Measurements from ENCODE around the gene POU2AF1. TPM values are rescaled to one million over a fixed set of nuclear protein-coding genes. Genes with fewer than 3 reads are reported as not detected.

POU2AF1 gene
- total RNA-seq, 1 donor from 2014 or later = 0.11 TPM

DNA sequence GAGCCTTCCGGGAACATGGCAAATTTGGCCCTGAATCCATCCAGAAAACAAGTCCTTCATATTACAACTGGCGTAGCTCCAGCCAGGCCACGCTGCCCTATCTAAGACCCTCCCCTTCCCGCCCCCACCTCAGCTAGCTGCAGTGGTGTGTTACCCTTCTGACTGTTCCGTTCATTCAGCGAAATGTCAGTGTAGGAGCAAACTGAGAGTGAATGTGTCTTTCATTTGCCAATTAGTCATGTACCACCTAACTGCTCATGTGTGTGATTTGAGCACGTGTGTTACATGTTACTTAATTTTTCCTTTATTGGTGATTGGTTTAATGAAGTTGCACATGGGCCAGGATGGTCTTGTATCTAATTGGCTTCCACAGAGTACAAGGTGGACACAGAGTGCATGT lies 34.8 kb upstream of the POU2AF1 start:
- no peak for DNase-seq (ENCODE audit: low spot score in 2 of 2)
- no peaks in the 10 kb centered on the region for H3K9me3 ChIP-seq
- H3K36me3 ChIP-seq = no peaks in the 10 kb centered on the region
- TF ChIP-seq, protein P1, sequence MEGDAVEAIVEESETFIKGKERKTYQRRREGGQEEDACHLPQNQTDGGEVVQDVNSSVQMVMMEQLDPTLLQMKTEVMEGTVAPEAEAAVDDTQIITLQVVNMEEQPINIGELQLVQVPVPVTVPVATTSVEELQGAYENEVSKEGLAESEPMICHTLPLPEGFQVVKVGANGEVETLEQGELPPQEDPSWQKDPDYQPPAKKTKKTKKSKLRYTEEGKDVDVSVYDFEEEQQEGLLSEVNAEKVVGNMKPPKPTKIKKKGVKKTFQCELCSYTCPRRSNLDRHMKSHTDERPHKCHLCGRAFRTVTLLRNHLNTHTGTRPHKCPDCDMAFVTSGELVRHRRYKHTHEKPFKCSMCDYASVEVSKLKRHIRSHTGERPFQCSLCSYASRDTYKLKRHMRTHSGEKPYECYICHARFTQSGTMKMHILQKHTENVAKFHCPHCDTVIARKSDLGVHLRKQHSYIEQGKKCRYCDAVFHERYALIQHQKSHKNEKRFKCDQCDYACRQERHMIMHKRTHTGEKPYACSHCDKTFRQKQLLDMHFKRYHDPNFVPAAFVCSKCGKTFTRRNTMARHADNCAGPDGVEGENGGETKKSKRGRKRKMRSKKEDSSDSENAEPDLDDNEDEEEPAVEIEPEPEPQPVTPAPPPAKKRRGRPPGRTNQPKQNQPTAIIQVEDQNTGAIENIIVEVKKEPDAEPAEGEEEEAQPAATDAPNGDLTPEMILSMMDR (IDR thresholded peaks at IDR 0.05) = no peak
- H3K4me1 ChIP-seq = peaks cover 2 to 13% of the 10 kb centered on the region in 2 donors
- intact Hi-C loops (cut with DNase I) = no loop called here
- no peak overlapping the region for H3K27ac ChIP-seq
- H3K27me3 ChIP-seq = no peaks in the 10 kb centered on the region
- H3K4me3 ChIP-seq = no peak overlapping the region

DNA sequence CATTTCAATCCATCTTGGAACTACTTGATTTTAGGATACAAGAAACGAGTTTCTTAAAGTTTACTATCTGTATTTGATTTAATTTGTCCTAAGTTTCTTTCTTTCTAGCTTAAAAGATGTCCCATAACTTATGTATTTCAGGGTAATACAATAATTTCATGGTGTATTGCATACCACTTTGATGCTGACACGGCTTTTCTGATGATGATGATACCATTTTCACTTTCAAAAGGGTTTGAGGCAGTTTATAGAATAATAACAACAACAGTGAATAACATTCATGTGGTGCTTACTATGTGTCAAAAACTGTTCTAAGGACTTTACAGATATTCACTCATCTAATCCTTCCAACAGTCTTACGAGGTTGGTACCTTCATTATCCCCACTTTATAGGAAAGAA lies 33.2 kb upstream of the POU2AF1 start:
- H3K4me1 ChIP-seq = no peaks in the 10 kb centered on the region
- no peaks in the 10 kb centered on the region for H3K9me3 ChIP-seq
- H3K4me3 ChIP-seq = no peak overlapping the region
- intact Hi-C loops (cut with DNase I) = no loop called here
- TF ChIP-seq, protein P1 (IDR thresholded peaks at IDR 0.05) = no peak
- no peak overlapping the region for H3K27ac ChIP-seq
- H3K27me3 ChIP-seq = no peaks in the 10 kb centered on the region
- no peaks in the 10 kb centered on the region for H3K36me3 ChIP-seq
- DNase-seq (ENCODE audit: low spot score in 2 of 2) = no peak

GRCh38 chr11:111411456-111411855 lies 32.4 kb upstream of the POU2AF1 start:
- H3K36me3 ChIP-seq = no peaks in the 10 kb centered on the region
- intact Hi-C loops (cut with DNase I) = no loop called here
- no peak overlapping the region for H3K27ac ChIP-seq
- no peaks in the 10 kb centered on the region for H3K27me3 ChIP-seq
- TF ChIP-seq, protein P1 (IDR thresholded peaks at IDR 0.05) = no peak
- no peak for DNase-seq (ENCODE audit: low spot score in 2 of 2)
- H3K4me1 ChIP-seq = no peaks in the 10 kb centered on the region
- no peaks in the 10 kb centered on the region for H3K9me3 ChIP-seq
- no peak overlapping the region for H3K4me3 ChIP-seq

- Histone ChIP-seq H3K9me3 (no peaks in the 10 kb centered on the region), H3K4me1 (no peaks in the 10 kb centered on the region), H3K27me3 (no peaks in the 10 kb centered on the region), H3K27ac (no peak overlapping the region), H3K4me3 (no peak overlapping the region), H3K36me3 (no peaks in the 10 kb centered on the region)
- DNase-seq (ENCODE audit: low spot score in 2 of 2) = no peak
- TF ChIP-seq, protein P1 (IDR thresholded peaks at IDR 0.05) = no peak
- intact Hi-C loops (cut with DNase I) = no loop called here
Observed at GRCh38 chr11:111410951-111411350, 31.9 kb upstream of the POU2AF1 start.

DNA sequence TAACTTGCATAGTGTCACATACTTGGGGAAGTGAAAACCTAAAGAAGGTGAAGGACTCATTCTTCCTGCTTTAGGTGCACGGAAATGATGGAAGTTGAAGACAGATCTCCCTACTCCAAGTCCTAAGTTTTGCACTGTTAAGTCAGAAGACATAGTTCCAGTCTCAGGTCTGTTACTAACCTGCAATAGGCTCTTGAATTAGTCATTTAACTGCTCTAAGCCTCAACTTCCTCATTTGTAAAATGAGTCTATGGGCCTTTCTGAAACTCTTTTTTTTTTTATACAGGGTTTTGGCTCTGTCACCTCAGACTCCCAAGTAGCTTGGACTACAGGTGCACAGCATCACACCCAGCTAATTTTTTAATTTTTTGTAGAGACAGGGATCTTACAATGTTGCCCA lies 30.8 kb upstream of the POU2AF1 start:
- no peak overlapping the region for H3K4me3 ChIP-seq
- TF ChIP-seq, protein P1 (IDR thresholded peaks at IDR 0.05) = no peak
- H3K27me3 ChIP-seq = no peaks in the 10 kb centered on the region
- intact Hi-C loops (cut with DNase I) = no loop called here
- no peaks in the 10 kb centered on the region for H3K4me1 ChIP-seq
- no peak overlapping the region for H3K27ac ChIP-seq
- H3K36me3 ChIP-seq = no peaks in the 10 kb centered on the region
- no peak for DNase-seq (ENCODE audit: low spot score in 2 of 2)
- no peaks in the 10 kb centered on the region for H3K9me3 ChIP-seq
